ENCODE data around the gene THRSP.

DNA sequence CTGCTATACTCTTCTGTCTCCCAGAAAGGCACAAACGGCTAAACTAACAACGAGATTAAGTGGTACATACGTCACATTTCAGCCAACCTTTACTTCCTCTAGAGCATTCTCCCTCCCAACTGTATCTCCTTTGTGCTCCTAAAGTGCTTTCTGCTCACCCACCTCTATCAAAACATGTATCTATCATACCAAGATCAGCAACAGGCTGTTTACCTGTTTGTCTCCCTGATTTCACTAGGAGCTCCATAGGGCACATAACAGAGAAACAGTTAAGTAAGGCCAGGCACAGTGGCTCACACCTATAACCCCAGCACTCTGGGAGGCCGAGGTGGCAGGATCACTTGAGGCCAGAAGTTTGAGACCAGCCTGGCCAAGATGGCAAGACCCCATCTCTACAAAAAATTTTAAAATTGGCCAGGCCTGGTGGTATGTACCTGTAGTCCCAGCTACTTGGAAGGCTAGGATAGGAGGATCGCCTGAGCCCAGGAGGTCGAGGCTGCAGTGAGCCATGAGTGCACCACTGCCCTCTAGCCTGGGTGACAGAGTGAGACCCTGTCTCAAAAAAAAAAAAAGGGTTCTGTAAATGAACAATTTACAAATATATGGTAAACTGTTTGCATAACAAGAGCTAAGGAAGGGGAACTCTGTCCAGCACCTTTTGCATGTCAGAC lies 13.2 kb downstream of the THRSP start:
- TF ChIP-seq CTCF (IDR thresholded peaks at IDR 0.05) (no peak), EP300 (IDR thresholded peaks at IDR 0.05) (no peak), POLR2A (IDR thresholded peaks at IDR 0.05) (no peak)
